Lung (tissue), 12 donors: ENCODE data around the gene NKAIN4. TPM values are rescaled to one million over a fixed set of nuclear protein-coding genes. Genes with fewer than 3 reads are reported as not detected.
A peak's percentile ranks its signal among the peaks of the same experiment; 100 is the strongest.

Source experiments
- ATAC-seq: fragments of 200-7000 bp; cut with Tn5 transposase; one replicate; pipeline ENCODE4 v1.9.1; 2020; ENCODE audit warnings: moderate number of reproducible peaks; ENCODE audit not compliant: insufficient read depth, low FRiP score
- DNase-seq, 3 donors: peaks; one replicate each; pipeline ENCODE4 v3.0.0-alpha.2; 2013 to 2017
- H3K27ac ChIP-seq, 2 donors: one replicate each; pipeline ENCODE4 v1.5.1; 2013; ENCODE audit warnings: mild to moderate bottlenecking in 2 of 2, moderate library complexity in 2 of 2, control low read depth in 1 of 2, inconsistent platforms in 1 of 2, low read depth in 1 of 2, low read length in 1 of 2
- H3K27me3 ChIP-seq, 3 donors: one replicate each; pipeline ENCODE4 v1.5.1; 2013; ENCODE audit warnings: low read length in 2 of 3; ENCODE audit not compliant: control insufficient read depth in 3 of 3, insufficient read depth in 3 of 3
- H3K36me3 ChIP-seq, 4 donors: one replicate each; pipeline ENCODE4 v1.5.1; 2013; ENCODE audit warnings: low read length in 4 of 4, mild to moderate bottlenecking in 1 of 4, moderate library complexity in 1 of 4; ENCODE audit not compliant: control insufficient read depth in 4 of 4, insufficient read depth in 4 of 4
- H3K4me1 ChIP-seq, 5 donors: one replicate each; pipeline ENCODE4 v1.5.1; 2013; ENCODE audit warnings: low read length in 5 of 5, mild to moderate bottlenecking in 2 of 5, moderate library complexity in 1 of 5; ENCODE audit not compliant: control insufficient read depth in 5 of 5, insufficient read depth in 5 of 5
- H3K4me3 ChIP-seq: one replicate; pipeline ENCODE4 v1.5.1; 2013; ENCODE audit warnings: mild to moderate bottlenecking, control low read depth, moderate library complexity
- H3K9ac ChIP-seq, 2 donors: one replicate each; pipeline ENCODE4 v1.5.1; 2013; ENCODE audit warnings: low read length in 2 of 2, control low read depth in 1 of 2; ENCODE audit not compliant: insufficient read depth in 1 of 2
- H3K9me3 ChIP-seq, 4 donors: one replicate each; pipeline ENCODE4 v1.5.1; 2013; ENCODE audit warnings: low read length in 3 of 4, mild to moderate bottlenecking in 1 of 4, moderate library complexity in 1 of 4; ENCODE audit not compliant: control insufficient read depth in 4 of 4, insufficient read depth in 3 of 4
- WGBS, 2 donors: extraction: QIAGEN DNeasy Blood & Tissue Kit; methylation state at CpG; one replicate each; pipeline ENCODE4 v1.1.7; 2013; 5-methylcytosine and 5-hydroxymethylcytosine counted together
- polyA plus RNA-seq, 2 donors: library from polyadenylated mRNA; stranded (reverse); fragments of 200-250 nt; gene quantifications; one replicate each; pipeline ENCODE4 v1.2.1, GENCODE V29; 2013
- total RNA-seq, 2 donors: library from RNA; depleted of rRNA in 1 of 2; stranded (reverse); fragments of >200 nt in 1 of 2; gene quantifications; one replicate each; pipeline ENCODE4 v1.2.1, GENCODE V29; 2014 to 2021
- TF ChIP-seq, protein P1 (sequence below): IDR thresholded peaks from 2 replicates; pipeline ENCODE4 v1.5.1; 2012; ENCODE audit warnings: mild to moderate bottlenecking; ENCODE audit errors: control extremely low read depth, extremely low read depth
- donor health status: control.
- donor health status: control.
- donor health status: Bipolar disorder and iron deficiency.
- donor health status: healthy.
- donor health status: DM: yes; HTN: yes; CAD: no.

Gene NKAIN4
- total and polyA plus RNA-seq, 4 donors, result 0.10 to 1.7 TPM; not detected in 2

DNA sequence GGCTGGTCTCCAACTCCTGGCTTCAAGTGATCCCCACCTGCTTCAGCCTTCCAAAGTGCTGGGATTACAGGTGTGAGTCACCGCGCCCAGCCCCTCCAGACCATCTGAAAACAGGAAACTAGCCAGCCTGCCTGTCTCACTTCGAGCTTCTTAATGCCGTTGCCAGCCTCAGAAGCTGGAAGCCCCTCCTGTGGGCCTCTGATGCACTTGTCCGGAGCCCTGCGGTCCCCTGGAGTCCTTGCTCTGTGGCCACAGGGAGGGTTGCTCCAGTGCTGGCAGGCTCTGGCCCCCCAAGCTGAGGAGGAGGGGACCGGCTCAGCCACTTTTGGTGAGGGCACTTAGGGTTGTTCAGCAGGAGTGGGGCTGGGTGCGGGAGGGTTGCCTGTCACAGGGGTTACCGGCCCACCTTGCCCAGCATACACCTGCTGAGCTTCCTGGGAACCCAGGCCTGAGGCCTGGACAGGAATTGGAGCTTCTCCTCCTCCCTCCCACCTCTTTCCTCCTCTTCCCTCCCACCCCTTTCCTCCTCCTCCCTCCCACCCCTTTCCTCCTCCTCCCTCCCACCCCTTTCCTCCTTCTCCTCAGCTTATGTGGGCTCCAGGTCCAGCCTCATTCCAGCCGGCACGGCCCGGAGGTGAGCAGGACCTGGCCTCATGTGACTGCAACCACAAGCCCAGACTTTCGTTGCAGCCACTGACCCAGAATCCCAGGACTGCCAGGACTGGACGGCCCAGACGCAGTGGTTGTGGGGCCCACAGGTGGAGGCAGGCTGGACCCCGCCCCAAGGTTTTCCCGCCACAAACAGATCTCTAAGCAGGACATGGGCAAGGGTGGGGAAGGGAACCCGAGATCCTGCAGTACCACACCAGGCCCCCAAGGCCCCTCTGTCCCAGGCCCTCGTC, 28.0 kb downstream of the NKAIN4 start:
- Histone ChIP-seq H3K4me1 (peaks cover 0 to 34% (median 2%) of the 10 kb centered on the region in 5 donors), H3K9me3 (peaks cover 0 to 3% (median 0%) of the 10 kb centered on the region in 4 donors), H3K36me3 (no peaks in the 10 kb centered on the region), H3K27ac (no peak overlapping the region), H3K27me3 (peaks cover 0 to 4% (median 3%) of the 10 kb centered on the region in 3 donors), H3K9ac (no peak overlapping the region), H3K4me3 (no peak overlapping the region)
- WGBS, 2 donors, result 72 to 79% methylated on average over 18 to 19 of the region's 19 CpGs
- TF ChIP-seq, protein P1, sequence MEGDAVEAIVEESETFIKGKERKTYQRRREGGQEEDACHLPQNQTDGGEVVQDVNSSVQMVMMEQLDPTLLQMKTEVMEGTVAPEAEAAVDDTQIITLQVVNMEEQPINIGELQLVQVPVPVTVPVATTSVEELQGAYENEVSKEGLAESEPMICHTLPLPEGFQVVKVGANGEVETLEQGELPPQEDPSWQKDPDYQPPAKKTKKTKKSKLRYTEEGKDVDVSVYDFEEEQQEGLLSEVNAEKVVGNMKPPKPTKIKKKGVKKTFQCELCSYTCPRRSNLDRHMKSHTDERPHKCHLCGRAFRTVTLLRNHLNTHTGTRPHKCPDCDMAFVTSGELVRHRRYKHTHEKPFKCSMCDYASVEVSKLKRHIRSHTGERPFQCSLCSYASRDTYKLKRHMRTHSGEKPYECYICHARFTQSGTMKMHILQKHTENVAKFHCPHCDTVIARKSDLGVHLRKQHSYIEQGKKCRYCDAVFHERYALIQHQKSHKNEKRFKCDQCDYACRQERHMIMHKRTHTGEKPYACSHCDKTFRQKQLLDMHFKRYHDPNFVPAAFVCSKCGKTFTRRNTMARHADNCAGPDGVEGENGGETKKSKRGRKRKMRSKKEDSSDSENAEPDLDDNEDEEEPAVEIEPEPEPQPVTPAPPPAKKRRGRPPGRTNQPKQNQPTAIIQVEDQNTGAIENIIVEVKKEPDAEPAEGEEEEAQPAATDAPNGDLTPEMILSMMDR, result no peak
- DNase-seq (no peak), ATAC-seq (no peak)

DNA sequence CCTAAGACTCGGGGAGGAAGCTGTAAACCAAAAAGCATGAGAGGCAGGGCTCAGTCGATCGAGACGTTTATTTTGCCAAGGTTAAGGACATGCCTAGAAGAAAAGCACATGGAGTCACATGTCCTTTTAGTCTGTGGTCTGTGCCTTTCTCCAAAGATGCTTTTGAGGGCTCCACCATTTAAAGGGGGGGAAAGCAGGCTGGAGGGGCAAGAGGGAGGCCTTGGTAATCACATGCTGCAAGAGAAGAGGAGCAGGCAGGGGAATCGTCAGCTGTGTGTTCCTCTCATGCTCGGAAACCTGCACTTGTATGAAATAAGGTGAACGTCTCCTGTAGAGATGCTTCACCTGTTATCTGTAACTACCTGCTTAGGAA, 29.2 kb downstream of the NKAIN4 start:
- H3K27ac ChIP-seq, result no peak overlapping the region
- ATAC-seq, result no peak
- 36 to 59% methylated on average over 7 of the region's 7 CpGs for WGBS, 2 donors
- no peak overlapping the region for H3K4me3 ChIP-seq
- TF ChIP-seq, protein P1, result no peak
- H3K27me3 ChIP-seq, result peaks cover 0 to 9% (median 3%) of the 10 kb centered on the region in 3 donors
- peaks cover 0 to 3% (median 0%) of the 10 kb centered on the region in 4 donors for H3K9me3 ChIP-seq
- no peak for DNase-seq
- H3K9ac ChIP-seq, result no peak overlapping the region
- peaks cover 0 to 22% (median 0%) of the 10 kb centered on the region in 5 donors for H3K4me1 ChIP-seq
- H3K36me3 ChIP-seq, result no peaks in the 10 kb centered on the region

DNA sequence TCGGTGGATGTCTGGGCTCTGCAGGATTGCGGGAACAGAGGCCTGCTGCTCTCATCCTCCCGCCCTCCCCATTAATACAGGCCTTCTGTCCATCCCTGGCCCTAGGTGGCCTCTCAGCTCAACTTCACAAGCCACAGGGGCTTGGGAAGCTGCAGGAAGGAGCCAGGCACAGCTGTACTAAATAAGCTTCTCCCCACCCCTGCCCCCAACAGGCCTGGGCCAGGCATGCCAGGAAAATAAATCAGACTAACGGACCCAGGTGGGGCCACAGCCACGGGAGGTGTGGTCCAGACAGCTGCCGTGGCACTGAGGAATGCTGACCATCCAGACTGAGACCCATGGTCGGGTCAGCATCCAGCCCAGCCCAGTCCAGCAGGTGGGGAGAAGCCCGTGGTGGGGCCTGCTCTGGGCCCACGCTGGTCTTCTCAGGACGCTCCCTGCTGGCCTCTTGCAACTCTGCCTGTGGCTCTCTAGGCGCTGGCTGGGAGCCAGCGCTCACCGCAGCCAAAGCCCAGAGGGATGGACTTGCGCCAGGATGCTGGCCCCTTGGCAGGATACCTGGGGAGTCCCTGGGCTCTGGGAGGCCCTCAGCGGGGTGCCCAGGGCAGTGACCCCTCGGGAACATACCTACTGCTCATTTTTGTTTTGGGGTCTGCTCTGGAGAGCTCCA, 29.7 kb downstream of the NKAIN4 start:
- Histone ChIP-seq H3K27me3 (peaks cover 0 to 9% (median 3%) of the 10 kb centered on the region in 3 donors), H3K4me3 (no peak overlapping the region), H3K36me3 (no peaks in the 10 kb centered on the region), H3K27ac (no peak overlapping the region), H3K9me3 (peaks cover 0 to 3% (median 0%) of the 10 kb centered on the region in 4 donors), H3K4me1 (peaks cover 0 to 22% (median 0%) of the 10 kb centered on the region in 5 donors), H3K9ac (no peak overlapping the region)
- TF ChIP-seq, protein P1, result no peak
- DNase-seq (peak; percentile 44 to 55 (median 47)), ATAC-seq (no peak)
- 30 to 50% methylated on average over 16 of the region's 16 CpGs for WGBS, 2 donors
